SIG-M5 (cell line): ENCODE data around the gene PTPN5.

Experiments
- DNase-seq: peaks from one replicate; lab custom pipeline; 2025; lab: John Stamatoyannopoulos, UW

Gene PTPN5

GRCh38 chr11:18773104-18773503 lies 18.5 kb downstream of the PTPN5 start:
- no peak for DNase-seq

- DNase-seq, result no peak
Observed at GRCh38 chr11:18772211-18772610, 19.4 kb downstream of the PTPN5 start.

GRCh38 chr11:18771266-18772035 lies 20.1 kb downstream of the PTPN5 start:
- DNase-seq, result no peak

DNA sequence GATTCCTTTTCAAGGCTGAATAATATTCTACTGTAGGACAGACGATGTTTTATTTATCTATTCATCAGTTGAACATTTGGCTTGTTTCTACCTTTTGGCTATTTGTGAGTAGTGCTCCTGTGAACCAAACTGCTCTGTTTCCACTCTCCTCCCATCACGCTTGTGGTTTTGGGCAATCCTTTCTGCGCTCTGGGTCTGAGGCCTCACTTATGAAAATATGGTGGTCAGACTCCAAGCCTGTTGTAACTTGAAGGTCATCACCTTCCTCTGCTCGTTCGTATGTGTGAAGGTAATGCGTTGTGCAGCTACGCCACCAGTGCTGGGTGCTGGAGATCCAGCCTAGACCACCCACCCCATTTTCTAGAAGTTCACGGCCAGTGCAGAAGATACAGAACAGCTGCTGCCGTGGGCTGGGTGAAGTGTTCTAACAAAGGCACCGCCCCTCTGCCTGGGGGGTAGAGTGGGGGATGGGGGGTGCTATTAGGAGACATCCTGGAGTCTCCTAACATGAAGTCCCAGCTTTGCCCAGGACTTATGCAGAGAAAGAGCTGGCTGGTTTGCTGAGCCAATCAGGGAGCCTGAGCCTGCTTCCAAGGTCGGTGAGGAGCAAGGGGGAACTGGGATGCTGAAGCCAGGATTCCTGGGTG lies 21.0 kb downstream of the PTPN5 start:
- DNase-seq, result no peak

DNA sequence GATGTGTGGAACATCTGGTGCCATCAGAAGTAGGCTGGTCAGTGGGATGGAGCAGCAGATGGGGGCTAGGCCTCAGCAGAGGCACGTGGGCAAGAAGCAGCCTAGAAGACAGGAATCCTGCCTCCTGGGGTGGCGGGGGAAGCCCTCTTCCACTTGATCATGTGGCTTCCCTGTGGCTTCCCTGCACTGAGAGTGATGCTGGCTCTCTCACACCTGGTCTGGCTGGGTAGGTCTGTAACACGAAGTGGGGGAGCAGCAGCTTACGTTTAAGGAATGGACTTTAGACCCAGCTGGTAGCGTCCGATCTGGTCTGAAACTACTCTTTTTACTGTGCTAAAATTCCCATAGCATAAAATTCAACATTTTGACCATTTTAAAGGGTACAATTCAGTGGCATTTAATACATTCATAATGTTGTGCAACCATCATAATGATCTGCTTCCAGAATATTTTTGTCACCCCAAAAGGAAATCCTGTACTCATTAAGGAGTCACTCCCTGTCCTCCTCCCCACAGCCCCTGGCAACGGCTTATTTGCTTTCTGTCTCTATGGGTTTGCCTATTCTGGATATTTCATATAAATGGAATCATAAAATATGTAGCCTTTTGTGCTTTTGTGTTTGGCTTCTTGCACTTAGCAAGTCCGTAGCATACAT lies 21.7 kb downstream of the PTPN5 start:
- DNase-seq, result no peak

DNA sequence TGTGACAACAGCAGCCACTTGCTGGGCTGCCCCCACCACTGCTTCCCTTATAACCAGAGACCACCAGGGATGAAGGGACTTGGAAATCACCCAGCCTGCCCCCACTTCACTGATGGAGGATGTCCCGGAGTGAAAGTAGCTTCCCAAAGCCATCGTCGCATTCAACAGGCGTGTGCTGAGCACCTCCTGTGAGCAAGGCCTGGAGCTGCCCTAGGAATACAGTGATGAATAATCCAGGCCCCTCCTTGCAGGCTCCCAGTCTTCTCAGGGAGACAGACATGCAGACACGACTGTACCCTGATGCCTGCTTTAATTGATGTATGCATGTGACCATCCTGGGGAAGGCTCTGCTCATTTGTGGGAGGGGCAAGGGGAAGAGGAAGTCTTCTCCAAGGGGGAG lies 22.6 kb downstream of the PTPN5 start:
- no peak for DNase-seq

- no peak for DNase-seq
Observed at GRCh38 chr11:18768472-18768901, 23.1 kb downstream of the PTPN5 start.

GRCh38 chr11:18766015-18766414 lies 25.6 kb downstream of the PTPN5 start:
- DNase-seq, result no peak

- no peak for DNase-seq
Observed at GRCh38 chr11:18765554-18765953, 26.0 kb downstream of the PTPN5 start.

GRCh38 chr11:18761741-18762140 lies 29.9 kb downstream of the PTPN5 start:
- no peak for DNase-seq

GRCh38 chr11:18761144-18761543 lies 30.5 kb downstream of the PTPN5 start:
- no peak for DNase-seq

DNA sequence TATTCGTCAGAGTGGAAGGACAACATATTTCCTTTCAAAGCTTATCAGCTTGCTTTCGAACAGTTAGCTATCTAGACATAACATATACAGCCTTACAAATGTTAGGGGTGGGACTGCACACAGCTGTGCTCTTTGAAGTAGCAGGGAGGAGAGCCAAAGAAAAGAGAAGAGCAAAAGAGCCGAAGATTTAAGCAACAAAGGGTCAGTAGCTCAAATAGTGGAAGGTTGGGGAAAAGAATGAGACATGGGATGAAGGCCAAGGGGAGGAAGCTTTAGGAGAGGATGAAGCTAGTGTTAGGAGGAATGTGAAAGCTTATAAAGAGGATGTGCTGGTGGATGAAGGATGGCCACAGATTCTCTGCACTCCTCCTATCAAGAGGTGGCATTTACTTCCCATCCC lies 33.8 kb downstream of the PTPN5 start:
- DNase-seq, result no peak

DNA sequence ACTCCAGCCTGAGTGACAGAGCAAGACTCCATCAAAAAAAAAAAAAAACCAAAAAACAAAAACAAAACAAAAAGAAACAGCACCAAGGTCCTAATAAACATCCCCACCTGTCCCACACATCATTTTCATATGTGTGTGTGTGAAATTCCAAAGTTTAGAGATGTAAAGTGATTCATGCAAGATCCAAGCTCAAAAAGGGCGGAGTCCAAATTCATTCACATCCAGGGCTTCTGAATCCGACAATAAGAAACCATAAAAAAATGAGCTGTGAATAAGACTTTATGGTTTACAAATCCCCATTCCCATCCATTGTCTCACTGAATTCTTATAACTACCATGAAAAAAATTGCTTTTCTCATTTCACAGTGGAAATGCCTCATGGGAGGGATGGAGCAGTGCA lies 34.7 kb downstream of the PTPN5 start:
- no peak for DNase-seq

DNA sequence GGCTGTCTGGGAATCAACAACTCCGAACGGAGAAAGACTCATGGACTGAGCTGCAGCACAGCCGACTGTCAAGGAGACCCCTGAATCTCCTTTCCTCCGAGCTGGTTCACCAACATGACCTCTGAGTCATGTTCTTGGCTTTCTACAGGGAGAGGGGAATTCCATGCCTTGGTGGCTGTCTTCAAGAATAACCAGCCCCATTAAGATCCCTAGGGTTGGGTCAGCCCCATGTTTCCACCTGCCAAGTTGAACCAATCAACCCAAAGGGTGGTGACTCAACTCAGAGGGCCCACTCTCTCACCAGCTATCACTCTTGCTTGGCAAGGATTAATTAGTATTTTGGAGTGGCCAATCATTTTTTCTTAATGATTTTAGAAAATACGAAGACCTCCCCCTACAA lies 37.3 kb downstream of the PTPN5 start:
- DNase-seq, result no peak

- DNase-seq, result no peak
Observed at GRCh38 chr11:18752502-18752901, 39.1 kb downstream of the PTPN5 start.

GRCh38 chr11:18750944-18751343 lies 40.7 kb downstream of the PTPN5 start:
- no peak for DNase-seq

DNA sequence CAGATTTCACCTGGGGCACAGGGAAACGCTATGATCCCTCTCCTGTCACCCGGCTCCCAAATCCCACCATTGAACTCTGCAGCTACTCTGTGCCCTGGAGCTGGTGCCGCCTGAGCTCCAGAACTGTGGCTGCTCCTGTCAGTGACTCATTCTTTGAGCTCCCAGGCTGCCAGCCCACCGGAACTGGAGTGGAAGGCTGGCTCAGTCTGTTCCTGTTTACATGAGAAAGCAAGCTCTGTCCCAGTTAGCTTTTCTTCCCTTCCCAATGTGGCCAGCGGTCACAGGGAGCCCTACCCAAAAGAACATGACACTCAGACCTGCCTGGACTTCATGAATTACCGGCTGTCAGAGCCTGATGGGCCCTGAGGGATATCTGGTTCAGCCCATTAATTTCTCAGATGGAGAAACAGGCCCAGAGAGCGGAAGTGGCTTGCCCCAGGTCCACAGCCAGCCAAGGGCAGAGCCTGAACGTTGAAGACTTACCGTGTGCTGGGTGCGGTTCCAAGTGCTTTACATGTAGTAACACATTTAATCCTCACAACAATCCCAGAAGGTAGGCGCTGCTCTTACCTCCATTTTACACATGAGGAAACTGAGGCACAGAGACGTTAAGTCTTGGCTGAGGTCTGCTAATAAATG lies 41.8 kb downstream of the PTPN5 start:
- DNase-seq, result no peak

GRCh38 chr11:18748766-18749365 lies 42.7 kb downstream of the PTPN5 start:
- no peak for DNase-seq

- no peak for DNase-seq
Observed at GRCh38 chr11:18745251-18745650, 46.3 kb downstream of the PTPN5 start.

- DNase-seq, result no peak
Observed at GRCh38 chr11:18743900-18744514, 47.6 kb downstream of the PTPN5 start.

GRCh38 chr11:18743365-18743764 lies 48.2 kb downstream of the PTPN5 start:
- no peak for DNase-seq

GRCh38 chr11:18741783-18742182 lies 49.8 kb downstream of the PTPN5 start:
- no peak for DNase-seq
